PC-3 (cell line): ENCODE results near the gene CHRM5. TPM values are rescaled to one million over a fixed set of nuclear protein-coding genes. Genes with fewer than 3 reads are reported as not detected.
A peak's percentile ranks its signal among the peaks of the same experiment; 100 is the strongest.

ENCODE experiments used
- ATAC-seq: fragments of 200-7000 bp; cut with Tn5 transposase; 2 replicates; pipeline ENCODE4 v1.9.1; 2020; ENCODE audit warnings: mild to moderate bottlenecking, moderate library complexity
- BruUV-seq: library from RNA; stranded (reverse); fragments of 400-500 nt; replicated peaks from 2 replicates; lab custom pipeline; 2021; lab: Mats Ljungman, UMichigan
- CTCF ChIA-PET: fragments of 300-600 bp; sonication (Branson Sonifier 250); formaldehyde crosslinking; loops from one replicate; lab custom pipeline; 2022; ENCODE audit warnings: antibody characterized with exemption; lab: Charles Lee
- POLR2A ChIA-PET: fragments of 300-600 bp; sonication (Branson Sonifier 250); formaldehyde crosslinking; loops from one replicate; lab custom pipeline; 2022; ENCODE audit warnings: antibody characterized with exemption; ENCODE audit not compliant: unreplicated experiment; lab: Charles Lee
- DNase-seq: peaks from one replicate; pipeline ENCODE4 v3.0.0-alpha.2; 2015
- H2AFZ ChIP-seq: fragments of 300-600 bp; sonication (generic); 2 replicates; pipeline ENCODE4 v1.6.0; 2016; ENCODE audit warnings: antibody characterized with exemption, low read length
- H3F3A ChIP-seq: fragments of 300-600 bp; sonication (generic); one replicate; pipeline ENCODE4 v1.6.0; 2017; ENCODE audit warnings: antibody characterized with exemption, low read length, control low read depth, mild to moderate bottlenecking; ENCODE audit not compliant: unreplicated experiment
- H3K27ac ChIP-seq: fragments of 300-600 bp; sonication (generic); 2 replicates; pipeline ENCODE4 v1.5.1; 2016; ENCODE audit warnings: mild to moderate bottlenecking, low read length
- H3K27me3 ChIP-seq: fragments of 300-600 bp; sonication (generic); 2 replicates; pipeline ENCODE4 v1.6.1; 2016; ENCODE audit warnings: low read length, mixed read lengths
- H3K36me3 ChIP-seq: fragments of 300-600 bp; sonication (generic); 2 replicates; pipeline ENCODE4 v1.6.1; 2016; ENCODE audit warnings: low read depth, mixed run types, low read length, mixed read lengths
- H3K4me1 ChIP-seq: fragments of 300-600 bp; sonication (generic); 2 replicates; pipeline ENCODE4 v1.5.1; 2016; ENCODE audit warnings: low read length; ENCODE audit not compliant: insufficient read depth
- H3K4me2 ChIP-seq: fragments of 300-600 bp; sonication (generic); 2 replicates; pipeline ENCODE4 v1.6.0; 2016; ENCODE audit warnings: low read length
- H3K4me3 ChIP-seq: fragments of 300-600 bp; sonication (generic); 2 replicates; pipeline ENCODE4 v1.5.1; 2016; ENCODE audit warnings: mild to moderate bottlenecking, low read length, mixed read lengths
- H3K79me2 ChIP-seq: fragments of 300-600 bp; sonication (generic); 2 replicates; pipeline ENCODE4 v1.6.1; 2017; ENCODE audit warnings: low read length, mixed read lengths
- H3K9ac ChIP-seq: fragments of 300-600 bp; sonication (generic); 2 replicates; pipeline ENCODE4 v1.6.0; 2016; ENCODE audit warnings: mild to moderate bottlenecking, low read length
- H3K9me2 ChIP-seq: fragments of 300-600 bp; sonication (generic); replicated peaks from 2 replicates; pipeline ENCODE4 v1.6.1; 2016; ENCODE audit warnings: mixed run types, low read length, mixed read lengths
- H3K9me3 ChIP-seq: fragments of 300-600 bp; sonication (generic); 2 replicates; pipeline ENCODE4 v1.6.1; 2016; ENCODE audit warnings: low read length, mixed read lengths
- H4K20me1 ChIP-seq: fragments of 300-600 bp; sonication (generic); 2 replicates; pipeline ENCODE4 v1.6.1; 2016; ENCODE audit warnings: low read length, mixed read lengths
- EZH2 ChIP-seq: fragments of 300-600 bp; sonication (generic); IDR thresholded peaks from one replicate; pipeline ENCODE4 v1.6.1; 2017; ENCODE audit warnings: antibody characterized with exemption, mild to moderate bottlenecking, low read length; ENCODE audit not compliant: unreplicated experiment
- EZH2phosphoT487 ChIP-seq: fragments of 300-600 bp; sonication (generic); IDR thresholded peaks from 2 replicates; pipeline ENCODE4 v1.6.1; 2018; ENCODE audit warnings: mild to moderate bottlenecking, antibody characterized with exemption, low read length, borderline replicate concordance
- intact Hi-C: fragments of 100-400 bp; cut with micrococcal nuclease; formaldehyde crosslinking; loops from 2 replicates; pipeline ENCODE4 v1.9.0; 2023
- total RNA-seq: library from RNA; depleted of rRNA; stranded (reverse); fragments of >200 nt; gene quantifications from 2 replicates; pipeline ENCODE4 v1.2.3, GENCODE V29; 2014
- TF ChIP-seq, protein P1 (sequence below): fragments of 300-600 bp; sonication (generic); conservative IDR thresholded peaks from 2 replicates; pipeline ENCODE4 v1.5.1; 2017; ENCODE audit warnings: antibody characterized with exemption, low read depth, mild to moderate bottlenecking, low read length

The CHRM5 gene
- total RNA-seq, 1 experiment from 2014 or later = 0.04 TPM

DNA sequence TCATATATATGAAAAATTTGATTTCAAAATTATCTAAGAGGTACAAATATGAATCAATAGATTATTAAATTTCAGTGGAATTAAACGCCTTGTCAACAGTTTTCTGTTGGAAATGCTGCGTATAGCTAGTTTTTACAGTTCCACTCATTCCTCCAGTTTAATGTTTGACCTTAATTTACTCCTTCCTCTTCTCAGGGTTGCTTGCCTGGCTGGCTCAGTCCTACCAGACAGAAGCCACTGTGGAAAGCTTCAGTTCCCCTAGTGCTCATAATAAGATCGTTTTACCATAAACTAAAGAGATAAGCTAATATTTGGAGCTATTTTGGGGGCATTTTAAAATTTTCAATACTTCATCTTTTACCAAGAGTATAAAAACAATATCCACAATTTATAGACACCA, 110.6 kb downstream of the CHRM5 start:
- ChIA-PET CTCF (no interaction called here), POLR2A (no interaction called here)
- Histone ChIP-seq H4K20me1 (no peaks in the 10 kb centered on the region), H3K9me2 (no peaks in the 10 kb centered on the region), H2AFZ (no peak overlapping the region), H3K4me3 (no peak overlapping the region), H3K36me3 (peaks cover 4% of the 10 kb centered on the region), H3F3A (no peaks in the 10 kb centered on the region), H3K27me3 (no peaks in the 10 kb centered on the region), H3K9me3 (no peaks in the 10 kb centered on the region), H3K4me2 (no peak overlapping the region), H3K9ac (no peak overlapping the region), H3K79me2 (no peaks in the 10 kb centered on the region), H3K27ac (no peak overlapping the region), H3K4me1 (no peaks in the 10 kb centered on the region)
- intact Hi-C loops = no loop called here
- BruUV-seq = no TSS peak
- DNase-seq (no peak), ATAC-seq (no peak)
- TF ChIP-seq EZH2phosphoT487 (no peak), EZH2 (no peak)
- TF ChIP-seq, protein P1, sequence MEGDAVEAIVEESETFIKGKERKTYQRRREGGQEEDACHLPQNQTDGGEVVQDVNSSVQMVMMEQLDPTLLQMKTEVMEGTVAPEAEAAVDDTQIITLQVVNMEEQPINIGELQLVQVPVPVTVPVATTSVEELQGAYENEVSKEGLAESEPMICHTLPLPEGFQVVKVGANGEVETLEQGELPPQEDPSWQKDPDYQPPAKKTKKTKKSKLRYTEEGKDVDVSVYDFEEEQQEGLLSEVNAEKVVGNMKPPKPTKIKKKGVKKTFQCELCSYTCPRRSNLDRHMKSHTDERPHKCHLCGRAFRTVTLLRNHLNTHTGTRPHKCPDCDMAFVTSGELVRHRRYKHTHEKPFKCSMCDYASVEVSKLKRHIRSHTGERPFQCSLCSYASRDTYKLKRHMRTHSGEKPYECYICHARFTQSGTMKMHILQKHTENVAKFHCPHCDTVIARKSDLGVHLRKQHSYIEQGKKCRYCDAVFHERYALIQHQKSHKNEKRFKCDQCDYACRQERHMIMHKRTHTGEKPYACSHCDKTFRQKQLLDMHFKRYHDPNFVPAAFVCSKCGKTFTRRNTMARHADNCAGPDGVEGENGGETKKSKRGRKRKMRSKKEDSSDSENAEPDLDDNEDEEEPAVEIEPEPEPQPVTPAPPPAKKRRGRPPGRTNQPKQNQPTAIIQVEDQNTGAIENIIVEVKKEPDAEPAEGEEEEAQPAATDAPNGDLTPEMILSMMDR = no peak

DNA sequence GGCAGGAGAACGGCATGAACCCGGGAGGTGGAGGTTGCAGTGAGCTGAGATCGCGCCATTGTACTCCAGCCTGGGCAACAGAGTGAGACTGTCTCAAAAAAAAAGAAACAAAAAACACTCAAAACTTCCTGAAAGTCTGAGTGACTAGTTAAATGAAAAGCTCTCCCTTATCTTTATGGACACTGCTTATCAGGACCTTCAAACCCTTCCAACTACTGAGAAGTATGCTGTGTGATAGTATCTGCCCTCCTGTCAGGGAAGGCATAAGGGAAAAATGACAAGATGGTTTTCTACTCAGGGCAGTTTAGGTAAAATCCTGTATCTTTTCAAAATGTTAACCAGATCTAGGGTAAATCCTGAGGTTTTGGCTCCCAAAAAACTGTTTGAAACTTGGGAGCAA, 111.6 kb downstream of the CHRM5 start:
- no peaks in the 10 kb centered on the region for H3K9me3 ChIP-seq
- no peak for TF ChIP-seq EZH2phosphoT487
- no peaks in the 10 kb centered on the region for H3K4me1 ChIP-seq
- ATAC-seq (no peak), DNase-seq (no peak)
- H4K20me1 ChIP-seq = no peaks in the 10 kb centered on the region
- intact Hi-C loops = loop anchor here (5.0 to 10.0 kb wide), 2 partner anchors 43 to 385 kb away; partner anchors contain the start of gene AVEN
- no peak overlapping the region for H3K27ac ChIP-seq
- H2AFZ ChIP-seq = no peak overlapping the region
- H3K36me3 ChIP-seq = peaks cover 4% of the 10 kb centered on the region
- ChIA-PET POLR2A (no interaction called here), CTCF (no interaction called here)
- no peaks in the 10 kb centered on the region for H3K9me2 ChIP-seq
- BruUV-seq = no TSS peak
- H3K79me2 ChIP-seq = no peaks in the 10 kb centered on the region
- H3K9ac ChIP-seq = no peak overlapping the region
- H3F3A ChIP-seq = no peaks in the 10 kb centered on the region
- H3K4me3 ChIP-seq = no peak overlapping the region
- H3K27me3 ChIP-seq = no peaks in the 10 kb centered on the region
- no peak overlapping the region for H3K4me2 ChIP-seq

DNA sequence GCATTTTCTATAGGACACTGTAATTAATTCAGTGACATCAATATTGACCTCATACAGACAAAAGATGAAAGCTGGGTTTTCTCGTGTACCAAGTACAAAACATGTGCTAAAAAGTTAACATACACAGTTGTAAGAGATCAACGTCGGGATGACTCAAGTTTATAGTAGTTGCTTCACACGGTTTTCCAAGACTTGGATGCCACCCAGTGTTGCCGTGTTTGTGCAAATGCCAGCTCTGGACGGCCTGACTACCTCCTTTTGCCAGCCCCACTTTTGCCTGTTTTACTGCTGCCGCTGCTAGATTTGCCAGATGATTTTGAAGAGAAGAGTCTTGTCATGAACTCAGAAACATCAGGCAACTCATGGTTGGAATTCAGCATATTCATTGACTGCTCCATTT, 115.8 kb downstream of the CHRM5 start:
- TSS peak; percentile 71 for BruUV-seq
- TF ChIP-seq EZH2phosphoT487 (no peak), EZH2 (no peak)
- TF ChIP-seq, protein P1 = no peak
- intact Hi-C loops = loop anchor here (5.0 to 10.0 kb wide), 2 partner anchors 47 to 381 kb away; partner anchors contain the start of gene AVEN
- POLR2A ChIA-PET = no interaction called here
- Histone ChIP-seq H3K79me2 (no peaks in the 10 kb centered on the region), H3F3A (no peaks in the 10 kb centered on the region), H2AFZ (no peak overlapping the region), H3K36me3 (peaks cover 29% of the 10 kb centered on the region), H4K20me1 (no peaks in the 10 kb centered on the region), H3K4me1 (no peaks in the 10 kb centered on the region), H3K9me2 (no peaks in the 10 kb centered on the region), H3K27me3 (no peaks in the 10 kb centered on the region), H3K27ac (no peak overlapping the region), H3K9ac (no peak overlapping the region), H3K4me3 (no peak overlapping the region), H3K9me3 (no peaks in the 10 kb centered on the region), H3K4me2 (no peak overlapping the region)
- ATAC-seq (peak; percentile 95), DNase-seq (peak; percentile 58)
- CTCF ChIA-PET = no interaction called here
